Neural progenitor cell (in vitro differentiated cells): Measurements from ENCODE around the gene PLCB3. TPM values are rescaled to one million over a fixed set of nuclear protein-coding genes. Genes with fewer than 3 reads are reported as not detected.

Experiments
- DNase-seq: peaks from one replicate; pipeline ENCODE4 v3.0.0-alpha.2; 2016; ENCODE audit warnings: low spot score
- H2AFZ ChIP-seq: fragments of 200-600 bp; sonication (generic); replicated peaks from 2 replicates; pipeline ENCODE4 v1.6.1; 2016; ENCODE audit warnings: antibody characterized with exemption
- H3F3A ChIP-seq: fragments of 200-600 bp; sonication (generic); 2 replicates; pipeline ENCODE4 v1.6.1; 2016; ENCODE audit warnings: antibody characterized with exemption, low read depth
- H3K27ac ChIP-seq: fragments of 200-600 bp; sonication (generic); 2 replicates; pipeline ENCODE4 v1.5.1; 2016; ENCODE audit warnings: mild to moderate bottlenecking
- H3K27me3 ChIP-seq: fragments of 200-600 bp; sonication (generic); 2 replicates; pipeline ENCODE4 v1.6.1; 2016; ENCODE audit warnings: mild to moderate bottlenecking, moderate library complexity
- H3K36me3 ChIP-seq: fragments of 200-600 bp; sonication (generic); 2 replicates; pipeline ENCODE4 v1.5.1; 2016
- H3K4me1 ChIP-seq: fragments of 200-600 bp; sonication (generic); 2 replicates; pipeline ENCODE4 v1.6.1; 2016; ENCODE audit warnings: mixed run types
- H3K4me2 ChIP-seq: fragments of 200-600 bp; sonication (generic); 2 replicates; pipeline ENCODE4 v1.6.1; 2016
- H3K4me3 ChIP-seq: fragments of 200-600 bp; sonication (generic); 2 replicates; pipeline ENCODE4 v1.5.1; 2016
- H3K79me2 ChIP-seq: fragments of 200-600 bp; sonication (generic); 2 replicates; pipeline ENCODE4 v1.6.1; 2016; ENCODE audit warnings: low read depth
- H3K9ac ChIP-seq: fragments of 200-600 bp; sonication (generic); 2 replicates; pipeline ENCODE4 v1.6.1; 2016
- H3K9me3 ChIP-seq: fragments of 200-600 bp; sonication (generic); 2 replicates; pipeline ENCODE4 v1.5.1; 2016; ENCODE audit warnings: low read depth
- H4K20me1 ChIP-seq: fragments of 200-600 bp; sonication (generic); 2 replicates; pipeline ENCODE4 v1.6.1; 2016; ENCODE audit warnings: low read depth
- H3K27ac Mint-ChIP-seq: 3 replicates; pipeline ENCODE4 v1.8.0; 2021; ENCODE audit warnings: mixed read lengths
- H3K27me3 Mint-ChIP-seq: 2 replicates; pipeline ENCODE4 v1.8.0; 2022; ENCODE audit warnings: low read depth, mild to moderate bottlenecking, inconsistent platforms, moderate library complexity, mixed read lengths; ENCODE audit not compliant: insufficient read depth
- H3K36me3 Mint-ChIP-seq: 3 replicates; pipeline ENCODE4 v1.8.0; 2021; ENCODE audit warnings: mixed read lengths
- H3K4me1 Mint-ChIP-seq: 3 replicates; pipeline ENCODE4 v1.8.0; 2021; ENCODE audit warnings: mixed read lengths
- H3K4me3 Mint-ChIP-seq: 3 replicates; pipeline ENCODE4 v1.8.0; 2021; ENCODE audit warnings: mild to moderate bottlenecking, moderate library complexity, mixed read lengths
- H3K9me3 Mint-ChIP-seq: 3 replicates; pipeline ENCODE4 v1.8.0; 2020; ENCODE audit warnings: mixed read lengths
- CTCF ChIP-seq: fragments of 200-600 bp; sonication (generic); IDR thresholded peaks from 2 replicates; pipeline ENCODE4 v1.5.1; 2017; ENCODE audit warnings: antibody characterized with exemption, mild to moderate bottlenecking
- EZH2 ChIP-seq: fragments of 200-600 bp; sonication (generic); IDR thresholded peaks from 2 replicates; pipeline ENCODE4 v1.6.1; 2017; ENCODE audit warnings: antibody characterized with exemption, mild to moderate bottlenecking, moderate library complexity
- EZH2phosphoT487 ChIP-seq: fragments of 200-600 bp; sonication (generic); IDR thresholded peaks from 2 replicates; pipeline ENCODE4 v1.6.1; 2017; ENCODE audit warnings: antibody characterized with exemption
- total RNA-seq: library from RNA; depleted of rRNA; stranded (reverse); fragments of >200 nt; gene quantifications from 2 replicates; pipeline ENCODE4 v1.2.3, GENCODE V29; 2015; ENCODE audit warnings: low replicate concordance

Gene PLCB3
- total RNA-seq, 1 donor from 2014 or later, result 15.6 TPM

GRCh38 chr11:64237484-64237951, 13.8 kb upstream of the PLCB3 start:
- no peak overlapping the region for H3K9ac ChIP-seq
- no peaks in the 10 kb centered on the region for H3K36me3 Mint-ChIP-seq
- H3K27me3 Mint-ChIP-seq, result peaks cover 15% of the 10 kb centered on the region
- H4K20me1 ChIP-seq, result peaks cover 8% of the 10 kb centered on the region
- no peak overlapping the region for H3K4me3 ChIP-seq
- H3K27ac Mint-ChIP-seq, result no peak overlapping the region
- no peaks in the 10 kb centered on the region for H3K9me3 ChIP-seq
- peaks cover 36% of the 10 kb centered on the region for H3F3A ChIP-seq
- H3K27me3 ChIP-seq, result peaks cover 29% of the 10 kb centered on the region
- H3K9me3 Mint-ChIP-seq, result no peaks in the 10 kb centered on the region
- H2AFZ ChIP-seq, result no peak overlapping the region
- H3K36me3 ChIP-seq, result no peaks in the 10 kb centered on the region
- H3K4me1 ChIP-seq, result peaks cover 9% of the 10 kb centered on the region
- no peak for TF ChIP-seq CTCF
- no peak for TF ChIP-seq EZH2
- no peak for TF ChIP-seq EZH2phosphoT487
- peaks cover 8% of the 10 kb centered on the region for H3K79me2 ChIP-seq
- H3K4me1 Mint-ChIP-seq, result peaks cover 19% of the 10 kb centered on the region
- DNase-seq, result no peak
- H3K4me2 ChIP-seq, result no peak overlapping the region
- H3K27ac ChIP-seq, result no peak overlapping the region
- H3K4me3 Mint-ChIP-seq, result peak overlapping the region; percentile 69

GRCh38 chr11:64238076-64238475, 13.3 kb upstream of the PLCB3 start:
- peaks cover 11% of the 10 kb centered on the region for H3K79me2 ChIP-seq
- peak overlapping the region; percentile 54 for H3K27ac Mint-ChIP-seq
- H3K9me3 Mint-ChIP-seq, result no peaks in the 10 kb centered on the region
- H3K9ac ChIP-seq, result no peak overlapping the region
- no peak for DNase-seq
- H3K4me3 ChIP-seq, result no peak overlapping the region
- peaks cover 14% of the 10 kb centered on the region for H4K20me1 ChIP-seq
- H3K4me2 ChIP-seq, result no peak overlapping the region
- peaks cover 9% of the 10 kb centered on the region for H3K4me1 ChIP-seq
- no peak overlapping the region for H2AFZ ChIP-seq
- peak overlapping the region; percentile 21 for H3K4me3 Mint-ChIP-seq
- peaks cover 23% of the 10 kb centered on the region for H3K4me1 Mint-ChIP-seq
- peaks cover 24% of the 10 kb centered on the region for H3K27me3 ChIP-seq
- H3K27ac ChIP-seq, result no peak overlapping the region
- H3K36me3 Mint-ChIP-seq, result no peaks in the 10 kb centered on the region
- H3F3A ChIP-seq, result peaks cover 33% of the 10 kb centered on the region
- no peaks in the 10 kb centered on the region for H3K9me3 ChIP-seq
- no peaks in the 10 kb centered on the region for H3K36me3 ChIP-seq
- H3K27me3 Mint-ChIP-seq, result peaks cover 14% of the 10 kb centered on the region
- no peak for TF ChIP-seq CTCF
- TF ChIP-seq EZH2phosphoT487, result no peak
- TF ChIP-seq EZH2, result no peak

GRCh38 chr11:64238999-64239398, 12.3 kb upstream of the PLCB3 start:
- no peaks in the 10 kb centered on the region for H3K9me3 Mint-ChIP-seq
- Histone ChIP-seq H3K4me2 (no peak overlapping the region), H3K4me3 (no peak overlapping the region), H4K20me1 (peaks cover 13% of the 10 kb centered on the region), H2AFZ (no peak overlapping the region), H3K36me3 (no peaks in the 10 kb centered on the region), H3F3A (peaks cover 34% of the 10 kb centered on the region), H3K27ac (no peak overlapping the region), H3K9me3 (no peaks in the 10 kb centered on the region), H3K27me3 (peaks cover 14% of the 10 kb centered on the region), H3K79me2 (peaks cover 11% of the 10 kb centered on the region), H3K4me1 (peaks cover 4% of the 10 kb centered on the region), H3K9ac (no peak overlapping the region)
- peaks cover 2% of the 10 kb centered on the region for H3K36me3 Mint-ChIP-seq
- DNase-seq, result no peak
- peaks cover 27% of the 10 kb centered on the region for H3K4me1 Mint-ChIP-seq
- peak overlapping the region; percentile 53 for H3K4me3 Mint-ChIP-seq
- peaks cover 14% of the 10 kb centered on the region for H3K27me3 Mint-ChIP-seq
- no peak overlapping the region for H3K27ac Mint-ChIP-seq
- TF ChIP-seq CTCF, result no peak
- TF ChIP-seq EZH2, result no peak
- no peak for TF ChIP-seq EZH2phosphoT487
